ELF-1 (cell line): ENCODE data around the gene IDH3A.

ENCODE experiments used
- DNase-seq: peaks from one replicate; pipeline ENCODE4 v3.0.0-alpha.2; 2016; ENCODE audit warnings: low read depth, low spot score

IDH3A gene

GRCh38 chr15:78201281-78202190, 52.4 kb downstream of the IDH3A start:
- DNase-seq, result no peak

GRCh38 chr15:78203346-78204225, 54.4 kb downstream of the IDH3A start:
- no peak for DNase-seq

GRCh38 chr15:78204351-78205309, 55.5 kb downstream of the IDH3A start:
- DNase-seq, result no peak

GRCh38 chr15:78205337-78205736, 56.2 kb downstream of the IDH3A start:
- no peak for DNase-seq

- no peak for DNase-seq
Observed at GRCh38 chr15:78205856-78206255, 56.7 kb downstream of the IDH3A start.

- no peak for DNase-seq
Observed at GRCh38 chr15:78206326-78207109, 57.4 kb downstream of the IDH3A start.

- DNase-seq, result no peak
Observed at GRCh38 chr15:78207110-78207458, 57.9 kb downstream of the IDH3A start.

GRCh38 chr15:78207641-78208340, 58.6 kb downstream of the IDH3A start:
- DNase-seq, result no peak

GRCh38 chr15:78208341-78208844, 59.2 kb downstream of the IDH3A start:
- no peak for DNase-seq

- DNase-seq, result peak; percentile 32
Observed at GRCh38 chr15:78208887-78209645, 59.9 kb downstream of the IDH3A start.

- no peak for DNase-seq
Observed at GRCh38 chr15:78209646-78210348, 60.6 kb downstream of the IDH3A start.

GRCh38 chr15:78210349-78210717, 61.2 kb downstream of the IDH3A start:
- no peak for DNase-seq

GRCh38 chr15:78211189-78211921, 62.2 kb downstream of the IDH3A start:
- no peak for DNase-seq

GRCh38 chr15:78212008-78212407, 62.8 kb downstream of the IDH3A start:
- DNase-seq, result no peak

GRCh38 chr15:78212546-78213424, 63.6 kb downstream of the IDH3A start:
- DNase-seq, result peak; percentile 88

- no peak for DNase-seq
Observed at GRCh38 chr15:78213425-78213750, 64.2 kb downstream of the IDH3A start.

GRCh38 chr15:78213956-78214355, 64.8 kb downstream of the IDH3A start:
- DNase-seq, result no peak
